VCaP (cell line): ENCODE results near the gene ANKRD34A.

Source experiments
- H3K27ac ChIP-seq: fragments of 450-650 bp; 2 replicates; pipeline ENCODE4 v1.5.1; 2017
- CTCF ChIP-seq: fragments of 450-650 bp; conservative IDR thresholded peaks from 2 replicates; pipeline ENCODE4 v1.5.1; 2017; ENCODE audit warnings: mild to moderate bottlenecking, moderate library complexity

The ANKRD34A gene

GRCh38 chr1:145994391-145995120, 30.2 kb upstream of the ANKRD34A start:
- peak overlapping the region; percentile 94 for H3K27ac ChIP-seq
- no peak for TF ChIP-seq CTCF

GRCh38 chr1:145993618-145994390, 29.4 kb upstream of the ANKRD34A start:
- peak overlapping the region; percentile 94 for H3K27ac ChIP-seq
- no peak for TF ChIP-seq CTCF

GRCh38 chr1:145992958-145993617, 28.7 kb upstream of the ANKRD34A start:
- TF ChIP-seq CTCF, result no peak
- peak overlapping the region; percentile 94 for H3K27ac ChIP-seq

GRCh38 chr1:145992502-145992936, 28.1 kb upstream of the ANKRD34A start:
- no peak for TF ChIP-seq CTCF

GRCh38 chr1:145991735-145992412, 27.5 kb upstream of the ANKRD34A start:
- no peak for TF ChIP-seq CTCF
- peak overlapping the region; percentile 94 for H3K27ac ChIP-seq

More at GRCh38 chr1:145992502-145992936, 28.1 kb upstream of the ANKRD34A start:
- H3K27ac ChIP-seq, result peak overlapping the region; percentile 94

- peak overlapping the region; percentile 94; the same call in 1 of the 2 replicates for H3K27ac ChIP-seq
- no peak for TF ChIP-seq CTCF
These were observed 26.0 kb upstream of the ANKRD34A start for GRCh38 chr1:145990249-145990855.
